ENCODE results near the gene ASPSCR1.

Gene ASPSCR1

GRCh38 chr17:81987161-81987770 lies 9.8 kb downstream of the ASPSCR1 start:
- peaks cover 14 to 16% of the 10 kb centered on the region in 2 donors for H3K36me3 ChIP-seq (ENCODE audit: control insufficient read depth in 2 of 2, insufficient read depth in 2 of 2, low read length in 2 of 2)
- no peak overlapping the region for H3K4me3 ChIP-seq (ENCODE audit: low read length in 2 of 2)
- H3K4me1 ChIP-seq (ENCODE audit: control insufficient read depth, insufficient read depth, low read length) = peaks cover 15% of the 10 kb centered on the region
- no peak overlapping the region for H3K27ac ChIP-seq (ENCODE audit: low read length)
- no peak overlapping the region for H3K9ac ChIP-seq (ENCODE audit: low read length in 2 of 2)
- no peaks in the 10 kb centered on the region for H3K9me3 ChIP-seq (ENCODE audit: control insufficient read depth in 2 of 2, low read length in 2 of 2)
- H3K27me3 ChIP-seq (ENCODE audit: control insufficient read depth in 1 of 2, insufficient read depth in 2 of 2, low read length in 2 of 2) = no peaks in the 10 kb centered on the region

DNA sequence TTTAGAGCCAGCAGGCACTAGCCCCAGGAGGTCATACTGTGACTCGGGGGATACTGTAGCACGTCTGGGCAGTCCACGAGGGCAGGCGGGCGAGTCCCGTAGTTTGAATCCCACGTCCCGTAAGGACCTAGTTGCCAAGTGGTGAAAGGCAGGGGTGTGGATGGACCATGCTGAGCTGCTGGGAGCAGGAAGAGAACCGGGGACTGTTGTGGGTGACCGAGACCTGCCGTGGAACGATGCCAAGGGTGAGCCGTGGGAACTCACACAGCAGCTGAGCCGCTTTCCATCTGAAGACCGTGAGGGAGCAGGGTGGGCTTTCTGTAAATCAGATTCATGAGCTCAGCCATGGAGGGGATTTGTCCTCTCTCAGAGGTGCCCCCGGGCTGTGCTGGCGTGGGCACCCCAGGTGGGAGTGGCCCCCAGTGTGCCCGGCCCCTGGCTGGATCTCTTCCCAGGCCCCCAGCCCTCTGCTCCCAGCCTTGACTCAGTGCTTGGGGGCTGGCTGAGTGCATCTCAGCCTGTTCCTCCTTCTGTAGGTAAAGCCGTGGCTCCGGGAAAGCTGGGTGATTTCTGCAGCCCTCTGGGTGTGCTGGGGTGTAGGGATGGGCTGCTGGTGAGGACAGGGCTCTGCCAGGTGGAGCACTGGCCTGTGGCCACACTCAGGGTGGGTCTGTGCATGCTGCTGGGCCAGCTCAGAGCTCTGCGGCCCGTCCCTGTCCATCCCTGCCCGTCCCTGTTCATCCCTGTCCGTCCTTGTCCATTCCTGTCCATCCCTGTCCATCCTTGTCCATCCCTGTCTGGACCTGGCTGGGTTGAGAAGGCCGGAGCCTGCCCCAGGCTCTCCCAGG lies 13.6 kb downstream of the ASPSCR1 start:
- Histone ChIP-seq H3K4me3 (ENCODE audit: low read length in 2 of 2) (peak overlapping the region in 1 of 2 donors; percentile 60), H3K9me3 (ENCODE audit: control insufficient read depth in 2 of 2, low read length in 2 of 2) (no peaks in the 10 kb centered on the region), H3K27ac (ENCODE audit: low read length) (peak overlapping the region; percentile 6), H3K4me1 (ENCODE audit: control insufficient read depth, insufficient read depth, low read length) (peaks cover 23% of the 10 kb centered on the region), H3K9ac (ENCODE audit: low read length in 2 of 2) (peak overlapping the region; percentile 41 to 42), H3K27me3 (ENCODE audit: control insufficient read depth in 1 of 2, insufficient read depth in 2 of 2, low read length in 2 of 2) (no peaks in the 10 kb centered on the region), H3K36me3 (ENCODE audit: control insufficient read depth in 2 of 2, insufficient read depth in 2 of 2, low read length in 2 of 2) (peaks cover 2% of the 10 kb centered on the region in 2 donors)

GRCh38 chr17:81991684-81992305 lies 14.4 kb downstream of the ASPSCR1 start:
- Histone ChIP-seq H3K27ac (ENCODE audit: low read length) (peak overlapping the region; percentile 6), H3K36me3 (ENCODE audit: control insufficient read depth in 2 of 2, insufficient read depth in 2 of 2, low read length in 2 of 2) (peaks cover 0 to 2% of the 10 kb centered on the region in 2 donors), H3K4me1 (ENCODE audit: control insufficient read depth, insufficient read depth, low read length) (peaks cover 23% of the 10 kb centered on the region), H3K9ac (ENCODE audit: low read length in 2 of 2) (peak overlapping the region; percentile 41 to 42), H3K27me3 (ENCODE audit: control insufficient read depth in 1 of 2, insufficient read depth in 2 of 2, low read length in 2 of 2) (no peaks in the 10 kb centered on the region), H3K4me3 (ENCODE audit: low read length in 2 of 2) (peak overlapping the region; percentile 43 to 60), H3K9me3 (ENCODE audit: control insufficient read depth in 2 of 2, low read length in 2 of 2) (no peaks in the 10 kb centered on the region)

DNA sequence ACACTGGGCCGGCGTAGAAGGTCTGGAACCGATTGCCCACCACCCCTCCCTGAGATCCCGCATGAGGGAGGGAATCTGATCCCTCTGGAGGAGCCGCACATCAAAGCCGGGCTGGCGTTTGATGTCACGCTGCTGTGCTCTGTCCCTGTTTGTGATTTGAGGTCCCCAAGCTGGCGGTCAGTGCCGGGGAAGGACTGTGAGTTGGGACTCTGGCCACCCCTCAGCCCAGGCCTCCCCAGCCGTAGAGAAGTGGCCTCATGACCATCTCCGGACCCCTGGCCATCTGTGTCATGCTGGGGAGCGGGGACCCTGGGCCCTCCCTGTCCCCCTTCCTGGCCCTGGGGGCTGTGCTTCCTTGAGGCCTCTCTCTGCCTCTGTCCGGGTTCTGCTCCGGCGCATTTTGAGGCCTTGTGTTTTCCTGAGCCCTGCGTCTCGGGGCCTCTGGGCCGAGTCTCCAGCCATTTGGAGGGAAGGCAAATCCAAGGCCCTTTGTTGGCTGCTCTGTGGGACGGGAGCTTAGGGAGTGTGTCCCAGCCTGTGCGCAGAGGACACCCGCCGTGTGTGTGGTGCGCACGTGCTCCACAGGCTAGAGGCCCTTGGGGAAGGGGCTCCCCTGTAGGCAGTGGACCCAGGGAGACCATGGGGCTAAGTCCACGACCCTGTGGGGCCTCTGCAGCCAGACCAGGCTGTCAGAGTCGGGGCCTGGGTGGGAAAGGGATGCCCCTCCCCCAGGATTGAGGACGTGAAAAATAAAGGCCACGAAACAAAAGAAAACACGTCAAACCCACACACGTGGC lies 15.1 kb downstream of the ASPSCR1 start:
- Histone ChIP-seq H3K9ac (ENCODE audit: low read length in 2 of 2) (peak overlapping the region; percentile 36 to 41), H3K4me3 (ENCODE audit: low read length in 2 of 2) (peak overlapping the region in 1 of 2 donors; percentile 60), H3K9me3 (ENCODE audit: control insufficient read depth in 2 of 2, low read length in 2 of 2) (no peaks in the 10 kb centered on the region), H3K4me1 (ENCODE audit: control insufficient read depth, insufficient read depth, low read length) (peaks cover 23% of the 10 kb centered on the region), H3K27me3 (ENCODE audit: control insufficient read depth in 1 of 2, insufficient read depth in 2 of 2, low read length in 2 of 2) (no peaks in the 10 kb centered on the region), H3K36me3 (ENCODE audit: control insufficient read depth in 2 of 2, insufficient read depth in 2 of 2, low read length in 2 of 2) (peaks cover 0 to 5% of the 10 kb centered on the region in 2 donors), H3K27ac (ENCODE audit: low read length) (peak overlapping the region; percentile 6)

DNA sequence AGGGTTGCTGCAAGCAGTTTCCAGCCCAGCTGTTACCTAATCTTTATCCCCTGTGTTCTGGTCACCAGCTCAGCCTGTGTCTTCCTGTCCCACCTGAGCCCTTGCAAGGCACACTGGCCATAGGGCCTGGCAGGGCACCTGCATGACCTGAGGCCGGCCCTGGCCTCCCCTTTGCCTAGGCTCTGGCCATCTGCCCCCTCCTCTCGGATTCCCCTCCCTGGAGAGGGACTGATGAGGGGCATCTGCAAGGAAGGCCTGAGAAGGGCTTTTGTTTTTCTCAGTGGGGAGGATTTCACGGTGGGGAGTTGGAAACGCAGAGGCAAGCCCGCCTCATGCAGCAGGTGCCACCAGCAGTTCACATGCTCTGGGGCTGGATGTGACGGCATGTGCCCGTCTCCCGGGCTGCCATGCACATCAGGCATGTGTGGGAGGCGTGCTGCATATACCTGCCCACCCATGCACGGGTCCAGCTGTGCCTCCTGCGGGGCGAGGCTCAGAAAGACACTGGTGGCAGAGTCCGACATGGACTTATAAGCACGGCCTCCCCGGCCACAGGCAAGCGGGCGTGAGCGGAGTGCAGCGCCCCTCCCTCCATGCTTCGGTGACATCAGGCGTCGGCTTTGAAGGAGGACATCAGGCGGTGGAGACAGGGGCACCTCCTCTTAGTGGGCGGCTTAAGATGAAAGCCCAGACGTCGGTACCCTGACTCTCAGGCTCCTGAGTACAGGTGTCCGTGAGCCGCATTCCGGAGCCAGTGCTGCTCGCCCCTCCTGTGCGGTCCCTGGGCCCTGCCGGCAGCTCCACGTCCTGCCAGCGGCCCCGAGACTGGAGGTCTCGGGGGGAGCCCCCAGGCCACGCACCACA lies 16.5 kb downstream of the ASPSCR1 start:
- no peak overlapping the region for H3K9ac ChIP-seq (ENCODE audit: low read length in 2 of 2)
- no peak overlapping the region for H3K27ac ChIP-seq (ENCODE audit: low read length)
- H3K4me1 ChIP-seq (ENCODE audit: control insufficient read depth, insufficient read depth, low read length) = peaks cover 23% of the 10 kb centered on the region

GRCh38 chr17:81994593-81995462 lies 17.4 kb downstream of the ASPSCR1 start:
- Histone ChIP-seq H3K27me3 (ENCODE audit: control insufficient read depth in 1 of 2, insufficient read depth in 2 of 2, low read length in 2 of 2) (no peaks in the 10 kb centered on the region), H3K9ac (ENCODE audit: low read length in 2 of 2) (no peak overlapping the region), H3K36me3 (ENCODE audit: control insufficient read depth in 2 of 2, insufficient read depth in 2 of 2, low read length in 2 of 2) (peaks cover 0 to 5% of the 10 kb centered on the region in 2 donors), H3K4me1 (ENCODE audit: control insufficient read depth, insufficient read depth, low read length) (peaks cover 23% of the 10 kb centered on the region), H3K27ac (ENCODE audit: low read length) (no peak overlapping the region), H3K9me3 (ENCODE audit: control insufficient read depth in 2 of 2, low read length in 2 of 2) (no peaks in the 10 kb centered on the region), H3K4me3 (ENCODE audit: low read length in 2 of 2) (no peak overlapping the region)

More for the DNA sequence above, 16.5 kb downstream of the ASPSCR1 start:
- Histone ChIP-seq H3K36me3 (ENCODE audit: control insufficient read depth in 2 of 2, insufficient read depth in 2 of 2, low read length in 2 of 2) (peaks cover 0 to 5% of the 10 kb centered on the region in 2 donors), H3K9me3 (ENCODE audit: control insufficient read depth in 2 of 2, low read length in 2 of 2) (no peaks in the 10 kb centered on the region), H3K27me3 (ENCODE audit: control insufficient read depth in 1 of 2, insufficient read depth in 2 of 2, low read length in 2 of 2) (no peaks in the 10 kb centered on the region), H3K4me3 (ENCODE audit: low read length in 2 of 2) (no peak overlapping the region)

DNA sequence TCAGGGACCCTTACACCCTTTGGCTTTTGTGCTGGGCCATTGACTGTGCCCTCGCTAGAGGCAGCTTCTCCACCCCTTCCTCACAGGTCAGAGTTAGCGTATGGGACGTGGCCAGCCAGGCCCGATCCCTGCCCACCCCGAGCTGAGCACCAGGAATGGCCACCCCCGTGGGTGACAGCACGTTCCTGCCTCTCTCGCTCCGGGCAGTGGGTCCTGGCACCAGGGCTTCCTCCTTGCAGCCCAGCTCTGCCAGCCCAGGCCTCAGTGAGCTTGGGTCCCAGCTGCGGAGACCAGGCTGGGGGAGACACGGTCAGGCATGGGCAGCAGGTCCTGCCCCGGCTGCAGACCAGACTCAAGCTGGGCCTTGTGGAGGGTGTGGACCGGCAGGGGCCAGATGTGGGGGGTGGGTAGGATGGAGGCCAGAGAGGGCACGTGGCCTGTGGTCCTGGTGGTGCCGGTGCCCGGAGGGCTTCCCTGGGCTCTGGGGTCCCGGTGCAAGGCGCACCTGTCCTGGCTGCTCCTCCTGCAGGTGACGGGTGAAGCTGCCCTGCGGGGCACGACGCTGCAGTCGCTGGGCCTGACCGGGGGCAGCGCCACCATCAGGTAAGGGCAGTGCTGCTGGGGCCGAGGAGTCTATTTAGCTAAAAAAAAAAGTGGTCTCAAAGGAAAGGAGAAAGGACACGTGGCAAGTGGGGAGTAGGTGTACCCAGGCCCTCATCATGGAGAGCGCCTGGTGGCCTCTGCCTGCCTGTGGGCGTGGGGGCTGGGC lies 18.2 kb downstream of the ASPSCR1 start:
- H3K36me3 ChIP-seq (ENCODE audit: control insufficient read depth in 2 of 2, insufficient read depth in 2 of 2, low read length in 2 of 2) = peaks cover 0 to 5% of the 10 kb centered on the region in 2 donors
- H3K9ac ChIP-seq (ENCODE audit: low read length in 2 of 2) = no peak overlapping the region
- no peak overlapping the region for H3K27ac ChIP-seq (ENCODE audit: low read length)

GRCh38 chr17:81996232-81996756 lies 18.9 kb downstream of the ASPSCR1 start:
- Histone ChIP-seq H3K27ac (ENCODE audit: low read length) (no peak overlapping the region), H3K4me3 (ENCODE audit: low read length in 2 of 2) (no peak overlapping the region), H3K36me3 (ENCODE audit: control insufficient read depth in 2 of 2, insufficient read depth in 2 of 2, low read length in 2 of 2) (peaks cover 0 to 5% of the 10 kb centered on the region in 2 donors), H3K27me3 (ENCODE audit: control insufficient read depth in 1 of 2, insufficient read depth in 2 of 2, low read length in 2 of 2) (no peaks in the 10 kb centered on the region), H3K9me3 (ENCODE audit: control insufficient read depth in 2 of 2, low read length in 2 of 2) (no peaks in the 10 kb centered on the region), H3K9ac (ENCODE audit: low read length in 2 of 2) (no peak overlapping the region), H3K4me1 (ENCODE audit: control insufficient read depth, insufficient read depth, low read length) (peaks cover 17% of the 10 kb centered on the region)

More for the DNA sequence above, 18.2 kb downstream of the ASPSCR1 start:
- Histone ChIP-seq H3K4me1 (ENCODE audit: control insufficient read depth, insufficient read depth, low read length) (peaks cover 23% of the 10 kb centered on the region), H3K4me3 (ENCODE audit: low read length in 2 of 2) (no peak overlapping the region), H3K27me3 (ENCODE audit: control insufficient read depth in 1 of 2, insufficient read depth in 2 of 2, low read length in 2 of 2) (no peaks in the 10 kb centered on the region), H3K9me3 (ENCODE audit: control insufficient read depth in 2 of 2, low read length in 2 of 2) (no peaks in the 10 kb centered on the region)

All from stomach smooth muscle (tissue), 2 donors.